ENCODE measurements around the gene ROR2.

- TF ChIP-seq POLR2A (IDR thresholded peaks at IDR 0.05) (no peak), CTCF (IDR thresholded peaks at IDR 0.05) (no peak)
These were observed 5.3 kb downstream of the ROR2 start for GRCh38 chr9:91944711-91945110.

Data from heart left ventricle (tissue), 13 donors.